IMR-90 (cell line): ENCODE measurements around the gene REPIN1. TPM values are rescaled to one million over a fixed set of nuclear protein-coding genes. Genes with fewer than 3 reads are reported as not detected.

Source experiments
- ATAC-seq: fragments of 200-7000 bp; cut with Tn5 transposase; 2 replicates; pipeline ENCODE4 v1.9.1; 2020; ENCODE audit warnings: low read depth, mild to moderate bottlenecking, moderate library complexity
- BruUV-seq: library from RNA; stranded (reverse); fragments of 400-500 nt; replicated peaks from 2 replicates; lab custom pipeline; 2021; lab: Mats Ljungman, UMichigan
- CTCF ChIA-PET: fragments of 300-600 bp; formaldehyde crosslinking; extraction: SDS; loops from one replicate; lab custom pipeline; 2021; ENCODE audit warnings: antibody characterized with exemption; lab: Yijun Ruan, JAX
- POLR2A ChIA-PET: fragments of 300-600 bp; sonication (Branson Sonifier 250); formaldehyde crosslinking; loops from one replicate; lab custom pipeline; 2022; ENCODE audit warnings: antibody characterized with exemption; ENCODE audit not compliant: unreplicated experiment; lab: Charles Lee
- DNase-seq: peaks from one replicate; pipeline ENCODE4 v3.0.0; 2013
- H2AFZ ChIP-seq: replicated peaks from 2 replicates; pipeline ENCODE3; 2013; ENCODE audit warnings: low read length, mild to moderate bottlenecking; ENCODE audit not compliant: poor library complexity
- H2AK5ac ChIP-seq: 2 replicates; pipeline ENCODE4 v1.6.1; 2013; ENCODE audit warnings: low read depth, low read length, inconsistent platforms
- H2AK9ac ChIP-seq: replicated peaks from 2 replicates; pipeline ENCODE3; 2013; ENCODE audit warnings: mild to moderate bottlenecking, low read depth, low read length, moderate library complexity; ENCODE audit not compliant: poor library complexity
- H2BK120ac ChIP-seq: 2 replicates; pipeline ENCODE4 v1.6.1; 2013; ENCODE audit warnings: low read depth, low read length, inconsistent platforms
- H2BK15ac ChIP-seq: 3 replicates; pipeline ENCODE4 v1.6.1; 2013; ENCODE audit warnings: low read depth, low read length, inconsistent platforms
- H2BK20ac ChIP-seq: 2 replicates; pipeline ENCODE4 v1.6.1; 2013; ENCODE audit warnings: low read depth, mild to moderate bottlenecking, inconsistent platforms, low read length, moderate library complexity
- H2BK5ac ChIP-seq: 2 replicates; pipeline ENCODE4 v1.6.1; 2013; ENCODE audit warnings: mild to moderate bottlenecking, low read depth, low read length, inconsistent platforms; ENCODE audit not compliant: poor library complexity, severe bottlenecking
- H3K14ac ChIP-seq: replicated peaks from 2 replicates; pipeline ENCODE4 v1.6.1; 2013; ENCODE audit warnings: low read depth, low read length, inconsistent platforms
- H3K18ac ChIP-seq: 2 replicates; pipeline ENCODE4 v1.6.1; 2013; ENCODE audit warnings: low read depth, low read length, control low read depth
- H3K23ac ChIP-seq: 2 replicates; pipeline ENCODE4 v1.6.1; 2013; ENCODE audit warnings: low read depth, low read length, inconsistent platforms
- H3K27ac ChIP-seq: 2 replicates; pipeline ENCODE4 v1.5.1; 2013; ENCODE audit warnings: mild to moderate bottlenecking, control low read depth, low read length; ENCODE audit not compliant: insufficient read depth
- H3K27me3 ChIP-seq: 2 replicates; pipeline ENCODE4 v1.6.1; 2013; ENCODE audit warnings: low read length; ENCODE audit not compliant: control insufficient read depth, insufficient read depth
- H3K36me3 ChIP-seq: 2 replicates; pipeline ENCODE4 v1.6.1; 2013; ENCODE audit warnings: low read length, mixed read lengths; ENCODE audit not compliant: control insufficient read depth, insufficient read depth
- H3K4ac ChIP-seq: 2 replicates; pipeline ENCODE4 v1.6.1; 2013; ENCODE audit warnings: low read depth, low read length, inconsistent platforms
- H3K4me1 ChIP-seq: 2 replicates; pipeline ENCODE4 v1.6.1; 2013; ENCODE audit warnings: low read length, mixed read lengths; ENCODE audit not compliant: control insufficient read depth, insufficient read depth
- H3K4me2 ChIP-seq: 2 replicates; pipeline ENCODE4 v1.6.1; 2013; ENCODE audit warnings: low read depth, mild to moderate bottlenecking, control low read depth, low read length, moderate library complexity
- H3K4me3 ChIP-seq: 2 replicates; pipeline ENCODE4 v1.5.1; 2013; ENCODE audit warnings: low read depth, mild to moderate bottlenecking, control low read depth, low read length, moderate library complexity; ENCODE audit not compliant: insufficient read depth
- H3K56ac ChIP-seq: 2 replicates; pipeline ENCODE4 v1.6.1; 2013; ENCODE audit warnings: low read length, inconsistent platforms; ENCODE audit not compliant: insufficient read depth; ENCODE audit errors: extremely low read depth
- H3K79me1 ChIP-seq, 2 experiments: 2 replicates each; pipeline ENCODE4 v1.6.1; 2013; ENCODE audit warnings: low read length in 2 of 2, inconsistent platforms in 1 of 2, low read depth in 1 of 2
- H3K9ac ChIP-seq: 2 replicates; pipeline ENCODE4 v1.6.1; 2013; ENCODE audit warnings: low read depth, low read length, control low read depth
- H3K9me1 ChIP-seq: 2 replicates; pipeline ENCODE4 v1.6.1; 2013; ENCODE audit warnings: low read length, inconsistent platforms; ENCODE audit not compliant: insufficient read depth
- H3K9me3 ChIP-seq: 2 replicates; pipeline ENCODE4 v1.6.1; 2013; ENCODE audit warnings: low read length; ENCODE audit not compliant: control insufficient read depth, insufficient read depth
- H4K20me1 ChIP-seq: 2 replicates; pipeline ENCODE4 v1.6.1; 2013; ENCODE audit warnings: low read length, inconsistent platforms; ENCODE audit not compliant: insufficient read depth
- H4K5ac ChIP-seq: 2 replicates; pipeline ENCODE4 v1.6.1; 2013; ENCODE audit warnings: mild to moderate bottlenecking, low read depth, low read length, control low read depth
- H4K8ac ChIP-seq, 2 experiments: 2 replicates each; pipeline ENCODE4 v1.6.1; 2013; ENCODE audit warnings: low read depth in 2 of 2, low read length in 2 of 2, control low read depth in 1 of 2, inconsistent platforms in 1 of 2
- H4K91ac ChIP-seq: 2 replicates; pipeline ENCODE4 v1.6.1; 2013; ENCODE audit warnings: low read depth, low read length, inconsistent platforms; ENCODE audit not compliant: insufficient read depth
- MAFK ChIP-seq: IDR thresholded peaks from 2 replicates; pipeline ENCODE4 v1.6.1; 2012; ENCODE audit warnings: low read depth, low read length, improper control_type of control experiment
- MAZ ChIP-seq: IDR thresholded peaks from 2 replicates; pipeline ENCODE4 v1.6.1; 2012; ENCODE audit warnings: low read depth, mild to moderate bottlenecking, low read length, improper control_type of control experiment, moderate library complexity, borderline replicate concordance
- RAD21 ChIP-seq: IDR thresholded peaks from 2 replicates; pipeline ENCODE4 v1.6.1; 2012; ENCODE audit warnings: low read length, improper control_type of control experiment
- WGBS, 2 experiments: methylation state at CpG; one replicate each; pipeline versions ENCODE4 v1.1.5 to v1.1.7; 2013; ENCODE audit warnings: missing lambda C conversion rate in 2 of 2; ENCODE audit not compliant: insufficient read length in 1 of 2; ENCODE audit errors: extremely low coverage in 2 of 2; 5-methylcytosine and 5-hydroxymethylcytosine counted together
- dilution Hi-C: fragments of 300-500 bp; cut with HindIII; formaldehyde crosslinking; loops from one replicate; pipeline ENCODE4 v1.14.3; 2018; ENCODE audit warnings: low sequenced_read_pairs; ENCODE audit not compliant: unreplicated experiment
- in situ Hi-C: fragments of 300-500 bp; cut with MboI; formaldehyde crosslinking; loops from 3 replicates; pipeline ENCODE4 v1.14.3; 2019; ENCODE audit warnings: low sequenced_read_pairs, inconsistent platforms, mixed read lengths
- intact Hi-C: fragments of 100-400 bp; cut with micrococcal nuclease; formaldehyde crosslinking; loops from 2 replicates; pipeline ENCODE4 v1.10.0; 2022
- polyA plus RNA-seq, 3 experiments: library from polyadenylated mRNA; depleted of rRNA; stranded (reverse); fragments of >200 nt; gene quantifications; 2 replicates each; pipeline ENCODE4 v1.2.3, GENCODE V29; 2012; ENCODE audit warnings: low replicate concordance in 1 of 3
- total RNA-seq: library from RNA; depleted of rRNA; stranded (reverse); fragments of >200 nt; gene quantifications from 2 replicates; pipeline ENCODE4 v1.2.3, GENCODE V29; 2012

Gene REPIN1
- total and polyA plus RNA-seq, 2 of the 4 experiments (the other 2 are of a cell fraction), result 19.4 to 50.6 TPM

DNA sequence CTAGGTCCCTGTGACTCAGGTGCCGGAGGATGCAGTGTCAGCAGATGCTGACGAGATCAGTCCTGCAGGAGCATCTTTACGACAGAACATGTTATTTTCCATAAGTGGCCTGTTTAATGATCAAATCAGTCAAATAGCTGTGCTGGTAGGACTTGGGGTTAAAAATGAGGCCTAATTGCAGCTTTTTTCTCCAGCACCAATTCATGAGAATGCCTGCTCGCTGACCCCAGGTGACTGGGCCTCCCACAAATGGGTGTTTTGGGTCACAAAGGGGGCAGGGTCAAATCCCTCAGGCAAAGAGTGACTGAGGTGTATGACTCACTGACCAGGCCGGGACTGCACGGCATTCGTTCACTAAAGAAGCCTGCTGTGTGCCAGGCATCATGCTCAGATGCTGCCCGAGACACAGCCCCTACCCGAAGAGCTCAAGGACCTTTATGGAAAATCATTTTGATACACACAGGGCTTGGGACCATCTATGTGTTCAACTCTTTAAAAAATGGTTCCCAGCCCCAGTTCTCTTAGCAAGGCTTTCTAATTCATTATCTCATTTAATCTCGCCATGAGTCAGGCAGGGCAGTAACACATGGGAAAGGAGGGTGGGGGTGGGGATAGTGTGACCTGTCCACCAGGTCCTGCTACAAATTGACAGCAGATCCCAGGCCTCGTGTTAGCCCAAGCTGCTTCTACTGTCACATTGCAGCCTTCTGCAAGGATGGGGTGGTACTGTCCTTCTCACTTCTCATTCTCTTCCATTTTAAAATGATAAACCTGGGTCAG, 31.6 kb downstream of the REPIN1 start:
- Histone ChIP-seq H4K5ac (no peak overlapping the region), H3K36me3 (peaks cover 22% of the 10 kb centered on the region; the same call in 1 of the 2 replicates), H3K9ac (no peak overlapping the region), H3K4me1 (peaks cover 15% of the 10 kb centered on the region), H3K56ac (no peak overlapping the region), H3K14ac (no peak overlapping the region; the same call in 1 of the 2 replicates), H3K79me1 (peaks cover 6 to 24% of the 10 kb centered on the region in 2 experiments; a peak in 1 of 4 replicates), H3K23ac (no peak overlapping the region), H2AFZ (no peak overlapping the region), H3K4me2 (no peak overlapping the region), H2BK120ac (no peak overlapping the region), H4K8ac (no peak overlapping the region), H2BK5ac (no peak overlapping the region), H3K27me3 (no peaks in the 10 kb centered on the region), H3K4me3 (no peak overlapping the region), H3K18ac (no peak overlapping the region), H4K20me1 (no peaks in the 10 kb centered on the region), H3K27ac (no peak overlapping the region), H3K9me1 (peaks cover 7% of the 10 kb centered on the region; the same call in 1 of the 2 replicates), H2BK20ac (no peak overlapping the region), H3K4ac (no peak overlapping the region), H2BK15ac (no peak overlapping the region), H4K91ac (no peak overlapping the region), H2AK9ac (peak overlapping the region; percentile 26), H3K9me3 (no peaks in the 10 kb centered on the region), H2AK5ac (no peak overlapping the region)
- 65% methylated on average over 6 of the region's 11 CpGs; no CpG with 5 or more reads in 1 of the 2 experiments for WGBS, 2 experiments
- in situ Hi-C loops, result loop anchor here (25.0 kb wide), 2 partner anchors 538 to 587 kb away; partner anchors contain the start of genes ATP6V0E2, KCNH2 and NOS3
- POLR2A ChIA-PET, result no interaction called here
- no TSS peak for BruUV-seq
- dilution Hi-C loops, result no loop called here
- intact Hi-C loops, result no loop called here
- ATAC-seq (no peak), DNase-seq (peak; percentile 19)
- CTCF ChIA-PET, result no interaction called here
- TF ChIP-seq MAZ, result no peak
- no peak for TF ChIP-seq RAD21
- peak; percentile 45; the same call in 1 of the 2 replicates for TF ChIP-seq MAFK
